Measurements from ENCODE around the gene SPEN. TPM values are rescaled to one million over a fixed set of nuclear protein-coding genes. Genes with fewer than 3 reads are reported as not detected.
A peak's percentile ranks its signal among the peaks of the same experiment; 100 is the strongest.

Gene SPEN
- total and polyA plus RNA-seq, 9 of the 15 experiments (the other 6 are each of a cell fraction or from before 2014, with no cell fraction given), result 5.7 to 87.5 (median 27.2) TPM

- Histone ChIP-seq H4K20me1 (replicated peaks; ENCODE audit: control insufficient read depth, insufficient read depth, low read length) (no peaks in the 10 kb centered on the region), H2AFZ (ENCODE audit: low read depth, low read length) (no peak overlapping the region), H3K9me3 (replicated peaks; ENCODE audit: control insufficient read depth, insufficient read depth, low read depth, low read length) (peaks cover 13% of the 10 kb centered on the region), H3K9ac (ENCODE audit: insufficient read depth in 1 of 2, low read depth in 2 of 2, low read length in 2 of 2) (no peak overlapping the region), H3K79me2 (ENCODE audit: control insufficient read depth, insufficient read depth, low read length) (no peaks in the 10 kb centered on the region), H3K4me3 (no peak overlapping the region), H3K27ac (ENCODE audit: extremely low read depth, low read depth, low read length) (no peak overlapping the region), H3K4me2 (ENCODE audit: insufficient read depth, low read length) (no peak overlapping the region), H3K4me1 (replicated peaks in 1 of 2; ENCODE audit: control insufficient read depth in 2 of 2, insufficient read depth in 2 of 2, low read length in 2 of 2) (peaks cover 0 to 8% of the 10 kb centered on the region in 2 experiments; a peak in 1 of 5 replicates), H3K9me1 (ENCODE audit: control insufficient read depth, insufficient read depth, low read length) (no peaks in the 10 kb centered on the region), H3K36me3 (ENCODE audit: control insufficient read depth, insufficient read depth, low read length) (no peaks in the 10 kb centered on the region), H3K27me3 (ENCODE audit: control insufficient read depth in 2 of 2, insufficient read depth in 2 of 2, low read length in 2 of 2) (peaks cover 5 to 9% of the 10 kb centered on the region in 2 experiments; a peak in 3 of 5 replicates)
- no TSS peak for BruUV-seq (replicated peaks)
- POLR2A ChIA-PET, result interaction anchor here (0.6 to 1.1 kb wide), 4 partner anchors 9 to 184 kb away, joined by 3 read pairs; no protein-coding TSS in a partner anchor
- TF ChIP-seq PHB2 (IDR thresholded peaks at IDR 0.05; ENCODE audit: low read depth) (no peak), ZBTB40 (IDR thresholded peaks at IDR 0.05) (peak; percentile 79), ZBTB40 (CRISPR knock-in tag; IDR thresholded peaks at IDR 0.05) (no peak)
- WGBS (ENCODE audit: insufficient coverage, low coverage, missing lambda C conversion rate), result 14% methylated on average over 5 of the region's 5 CpGs
- FAIRE-seq (no peak), ATAC-seq (no peak), DNase-seq (ENCODE audit: extremely low read depth in 1 of 4, low spot score in 3 of 4) (peak in 1 of 4 experiments; percentile 4)
- in situ Hi-C loops (cut with MboI) (no loop called here), intact Hi-C loops (cut with micrococcal nuclease) (no loop called here)
- CTCF ChIA-PET (ENCODE audit: low intra/inter-chr PET ratio), result no interaction called here
These were observed 138.2 kb downstream of the SPEN start for GRCh38 chr1:15985611-15986297.

Data from K562 (cell line).